ENCODE measurements around the gene EVA1C.

DNA sequence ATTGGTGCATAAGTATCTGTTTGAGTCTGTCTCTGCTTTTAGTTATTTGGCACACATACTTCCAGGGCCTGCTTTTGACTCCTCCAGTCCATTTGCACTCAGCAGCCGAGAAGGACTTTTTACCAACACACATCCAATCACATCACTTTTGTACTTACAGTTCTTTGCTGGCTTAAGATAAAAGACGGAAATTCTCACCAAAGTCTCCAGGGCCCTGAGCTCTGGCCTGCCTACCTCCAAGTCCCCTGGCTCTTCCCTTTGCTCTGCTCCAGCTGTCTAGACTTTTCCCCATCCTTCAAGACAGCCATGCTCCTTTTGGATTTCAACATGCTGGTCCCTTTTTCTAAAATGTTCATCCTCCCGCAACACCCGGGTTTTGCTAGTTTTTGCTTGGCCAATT lies 2.2 kb upstream of the EVA1C start:
- no peak for TF ChIP-seq POLR2AphosphoS5 (IDR thresholded peaks at IDR 0.05; ENCODE audit: low read depth, low read length)
- TF ChIP-seq, protein P1, sequence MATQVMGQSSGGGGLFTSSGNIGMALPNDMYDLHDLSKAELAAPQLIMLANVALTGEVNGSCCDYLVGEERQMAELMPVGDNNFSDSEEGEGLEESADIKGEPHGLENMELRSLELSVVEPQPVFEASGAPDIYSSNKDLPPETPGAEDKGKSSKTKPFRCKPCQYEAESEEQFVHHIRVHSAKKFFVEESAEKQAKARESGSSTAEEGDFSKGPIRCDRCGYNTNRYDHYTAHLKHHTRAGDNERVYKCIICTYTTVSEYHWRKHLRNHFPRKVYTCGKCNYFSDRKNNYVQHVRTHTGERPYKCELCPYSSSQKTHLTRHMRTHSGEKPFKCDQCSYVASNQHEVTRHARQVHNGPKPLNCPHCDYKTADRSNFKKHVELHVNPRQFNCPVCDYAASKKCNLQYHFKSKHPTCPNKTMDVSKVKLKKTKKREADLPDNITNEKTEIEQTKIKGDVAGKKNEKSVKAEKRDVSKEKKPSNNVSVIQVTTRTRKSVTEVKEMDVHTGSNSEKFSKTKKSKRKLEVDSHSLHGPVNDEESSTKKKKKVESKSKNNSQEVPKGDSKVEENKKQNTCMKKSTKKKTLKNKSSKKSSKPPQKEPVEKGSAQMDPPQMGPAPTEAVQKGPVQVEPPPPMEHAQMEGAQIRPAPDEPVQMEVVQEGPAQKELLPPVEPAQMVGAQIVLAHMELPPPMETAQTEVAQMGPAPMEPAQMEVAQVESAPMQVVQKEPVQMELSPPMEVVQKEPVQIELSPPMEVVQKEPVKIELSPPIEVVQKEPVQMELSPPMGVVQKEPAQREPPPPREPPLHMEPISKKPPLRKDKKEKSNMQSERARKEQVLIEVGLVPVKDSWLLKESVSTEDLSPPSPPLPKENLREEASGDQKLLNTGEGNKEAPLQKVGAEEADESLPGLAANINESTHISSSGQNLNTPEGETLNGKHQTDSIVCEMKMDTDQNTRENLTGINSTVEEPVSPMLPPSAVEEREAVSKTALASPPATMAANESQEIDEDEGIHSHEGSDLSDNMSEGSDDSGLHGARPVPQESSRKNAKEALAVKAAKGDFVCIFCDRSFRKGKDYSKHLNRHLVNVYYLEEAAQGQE (IDR thresholded peaks at IDR 0.05; ENCODE audit: insufficient read depth in 1 of 2, low read depth in 2 of 2, low read length in 2 of 2), result no peak

Data from PFSK-1 (cell line).